Measurements from ENCODE around the gene NEK11.

DNA sequence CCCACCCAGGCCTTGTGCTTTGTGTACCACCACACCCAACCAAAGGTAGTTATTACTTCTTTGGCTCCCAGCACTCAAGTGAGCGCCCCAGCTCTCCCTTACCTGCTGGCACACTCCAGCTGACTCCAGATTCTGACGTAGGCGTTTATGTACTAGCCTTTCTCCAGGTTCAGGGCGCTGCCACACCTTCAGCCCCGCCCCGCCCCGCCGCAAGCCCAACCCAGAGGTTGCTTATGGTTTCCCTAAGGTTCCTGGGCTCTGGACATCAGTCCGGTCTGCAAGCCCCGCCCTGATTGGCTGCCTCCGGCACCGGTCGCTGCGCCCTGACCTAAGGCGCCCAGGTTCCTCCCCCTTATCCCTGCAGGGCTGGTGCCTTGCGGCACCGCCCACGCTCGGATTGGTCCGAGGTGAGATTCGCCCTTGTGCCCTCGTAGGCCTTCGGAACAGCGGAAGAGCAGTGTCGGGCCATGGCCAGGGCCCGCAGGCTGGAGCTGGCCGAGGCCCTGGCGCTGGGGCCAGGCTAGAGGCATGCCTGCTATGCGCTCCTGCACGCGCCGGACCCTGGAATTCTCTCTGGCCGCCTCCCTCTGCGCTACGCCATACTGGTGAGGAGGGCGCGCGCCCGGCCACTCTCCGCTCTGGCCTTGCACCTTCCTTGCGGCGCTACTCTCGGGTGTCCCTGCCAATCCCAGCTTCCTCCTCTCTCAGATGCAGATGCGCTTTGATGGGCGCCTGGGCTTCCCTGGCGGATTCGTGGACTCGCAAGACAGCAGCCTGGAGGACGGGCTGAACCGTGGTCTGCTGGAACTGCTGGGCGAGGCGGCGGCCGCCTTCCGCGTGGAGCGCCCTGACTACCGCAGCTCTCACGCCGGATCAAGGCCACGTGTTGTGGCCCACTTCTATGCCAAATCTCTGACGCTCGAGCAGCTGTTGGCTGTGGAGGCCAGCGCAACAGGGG, 335.1 kb downstream of the NEK11 start:
- TF ChIP-seq EZH2 (IDR thresholded peaks at IDR 0.05; ENCODE audit: borderline replicate concordance, low read depth, low read length), result no peak
- TF ChIP-seq TEAD4 (IDR thresholded peaks at IDR 0.05; ENCODE audit: low read length), result no peak
- no peak for TF ChIP-seq TEAD4 (CRISPR knock-in tag; IDR thresholded peaks at IDR 0.05; ENCODE audit: borderline replicate concordance)
- no peak for TF ChIP-seq ZNF184 (CRISPR knock-in tag; IDR thresholded peaks at IDR 0.05)
